Fibroblast of lung (primary cell): ENCODE data around the gene TAS2R60.

ENCODE experiments used
- EZH2 ChIP-seq: IDR thresholded peaks from 2 replicates; pipeline ENCODE4 v1.5.1; 2012; ENCODE audit warnings: low read length, control low read depth, mild to moderate bottlenecking; ENCODE audit errors: missing control alignments
- TF ChIP-seq, protein P1 (sequence below), 2 donors: IDR thresholded peaks in 1 of 2; conservative IDR thresholded peaks in 1 of 2; 1 replicate in 1 of 2; 2 replicates in 1 of 2; pipeline ENCODE4 v1.5.1; 2011 to 2012; ENCODE audit warnings: low read length in 2 of 2, control low read depth in 1 of 2, inconsistent platforms in 1 of 2, low read depth in 1 of 2, mild to moderate bottlenecking in 1 of 2

DNA sequence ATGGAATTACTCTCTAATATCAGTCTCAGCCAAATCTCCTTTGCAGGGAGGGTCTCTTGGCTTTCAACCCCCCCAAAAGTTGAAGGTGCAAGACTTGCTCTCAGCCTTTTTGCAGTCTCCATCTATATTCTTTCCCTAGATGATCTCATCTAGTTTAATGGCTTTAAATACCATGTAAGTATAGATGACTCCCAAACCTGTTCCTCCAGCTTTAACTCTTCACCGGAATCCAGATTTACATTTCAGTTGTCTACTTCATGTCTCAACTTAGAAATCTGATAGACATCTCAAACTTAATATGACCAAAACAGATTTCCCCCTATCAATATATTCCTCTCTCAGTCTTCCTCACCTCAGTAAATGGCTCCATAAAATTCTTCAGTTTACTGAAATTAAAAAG is 24.5 kb downstream of the TAS2R60 start:
- TF ChIP-seq, protein P1, sequence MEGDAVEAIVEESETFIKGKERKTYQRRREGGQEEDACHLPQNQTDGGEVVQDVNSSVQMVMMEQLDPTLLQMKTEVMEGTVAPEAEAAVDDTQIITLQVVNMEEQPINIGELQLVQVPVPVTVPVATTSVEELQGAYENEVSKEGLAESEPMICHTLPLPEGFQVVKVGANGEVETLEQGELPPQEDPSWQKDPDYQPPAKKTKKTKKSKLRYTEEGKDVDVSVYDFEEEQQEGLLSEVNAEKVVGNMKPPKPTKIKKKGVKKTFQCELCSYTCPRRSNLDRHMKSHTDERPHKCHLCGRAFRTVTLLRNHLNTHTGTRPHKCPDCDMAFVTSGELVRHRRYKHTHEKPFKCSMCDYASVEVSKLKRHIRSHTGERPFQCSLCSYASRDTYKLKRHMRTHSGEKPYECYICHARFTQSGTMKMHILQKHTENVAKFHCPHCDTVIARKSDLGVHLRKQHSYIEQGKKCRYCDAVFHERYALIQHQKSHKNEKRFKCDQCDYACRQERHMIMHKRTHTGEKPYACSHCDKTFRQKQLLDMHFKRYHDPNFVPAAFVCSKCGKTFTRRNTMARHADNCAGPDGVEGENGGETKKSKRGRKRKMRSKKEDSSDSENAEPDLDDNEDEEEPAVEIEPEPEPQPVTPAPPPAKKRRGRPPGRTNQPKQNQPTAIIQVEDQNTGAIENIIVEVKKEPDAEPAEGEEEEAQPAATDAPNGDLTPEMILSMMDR (conservative IDR thresholded peaks at IDR 0.05 in 1 of 2, IDR thresholded peaks at IDR 0.05 in 1 of 2; ENCODE audit: low read depth in 1 of 2, low read length in 2 of 2): no peak
- TF ChIP-seq EZH2: no peak
